Loucy (cell line): Measurements from ENCODE around the gene DDX24.

Experiments used
- H2AFZ ChIP-seq: fragments of 200-600 bp; sonication (generic); 2 replicates; pipeline ENCODE4 v1.6.0; 2016; ENCODE audit warnings: antibody characterized with exemption, mild to moderate bottlenecking, low read length, moderate library complexity
- H3F3A ChIP-seq: fragments of 200-600 bp; 2 replicates; pipeline ENCODE4 v1.6.0; 2016; ENCODE audit warnings: antibody characterized with exemption, low read depth, mild to moderate bottlenecking
- H3K27me3 ChIP-seq: fragments of 200-600 bp; sonication (generic); 2 replicates; pipeline ENCODE4 v1.6.1; 2014; ENCODE audit warnings: low read length, mild to moderate bottlenecking; ENCODE audit not compliant: insufficient read depth, poor library complexity, severe bottlenecking
- H3K36me3 ChIP-seq: fragments of 200-600 bp; sonication (generic); 2 replicates; pipeline ENCODE4 v1.6.1; 2016; ENCODE audit warnings: low read length; ENCODE audit not compliant: insufficient read depth
- H3K4me1 ChIP-seq: fragments of 200-600 bp; sonication (generic); 2 replicates; pipeline ENCODE4 v1.5.1; 2014; ENCODE audit warnings: low read length, mild to moderate bottlenecking; ENCODE audit not compliant: insufficient read depth, poor library complexity, severe bottlenecking
- H3K4me2 ChIP-seq: fragments of 200-600 bp; sonication (generic); 2 replicates; pipeline ENCODE4 v1.6.0; 2014; ENCODE audit warnings: antibody characterized with exemption, low read length, low read depth, mild to moderate bottlenecking; ENCODE audit not compliant: poor library complexity, severe bottlenecking
- H3K4me3 ChIP-seq: fragments of 200-600 bp; sonication (generic); 2 replicates; pipeline ENCODE4 v1.5.1; 2014; ENCODE audit warnings: low read length, mild to moderate bottlenecking, mixed read lengths; ENCODE audit not compliant: poor library complexity, severe bottlenecking
- H3K79me2 ChIP-seq: fragments of 200-600 bp; sonication (generic); 2 replicates; pipeline ENCODE4 v1.6.1; 2014; ENCODE audit warnings: low read length; ENCODE audit not compliant: insufficient read depth
- H3K9ac ChIP-seq: fragments of 200-600 bp; sonication (generic); 2 replicates; pipeline ENCODE4 v1.6.0; 2014; ENCODE audit warnings: mild to moderate bottlenecking, low read depth, low read length, moderate library complexity; ENCODE audit not compliant: poor library complexity, severe bottlenecking
- H3K9me2 ChIP-seq: fragments of 200-600 bp; sonication (generic); replicated peaks from 2 replicates; pipeline ENCODE4 v1.6.1; 2016; ENCODE audit warnings: low read depth, low read length, mixed read lengths
- H3K9me3 ChIP-seq: fragments of 200-600 bp; sonication (generic); 2 replicates; pipeline ENCODE4 v1.6.1; 2014; ENCODE audit warnings: mild to moderate bottlenecking, antibody characterized with exemption, low read length, low read depth; ENCODE audit not compliant: insufficient read depth
- H4K20me1 ChIP-seq: fragments of 200-600 bp; sonication (generic); 2 replicates; pipeline ENCODE4 v1.6.0; 2014; ENCODE audit warnings: antibody characterized with exemption, low read length, mild to moderate bottlenecking; ENCODE audit not compliant: insufficient read depth, poor library complexity, severe bottlenecking
- EZH2phosphoT487 ChIP-seq: fragments of 200-600 bp; IDR thresholded peaks from 2 replicates; pipeline ENCODE4 v1.6.1; 2018; ENCODE audit warnings: antibody characterized with exemption, mild to moderate bottlenecking, moderate library complexity, borderline replicate concordance
- TF ChIP-seq, protein P1 (sequence below): fragments of 200-600 bp; sonication (generic); conservative IDR thresholded peaks from 2 replicates; pipeline ENCODE4 v1.5.1; 2014; ENCODE audit warnings: mild to moderate bottlenecking, antibody characterized with exemption, low read length

DDX24 gene

DNA sequence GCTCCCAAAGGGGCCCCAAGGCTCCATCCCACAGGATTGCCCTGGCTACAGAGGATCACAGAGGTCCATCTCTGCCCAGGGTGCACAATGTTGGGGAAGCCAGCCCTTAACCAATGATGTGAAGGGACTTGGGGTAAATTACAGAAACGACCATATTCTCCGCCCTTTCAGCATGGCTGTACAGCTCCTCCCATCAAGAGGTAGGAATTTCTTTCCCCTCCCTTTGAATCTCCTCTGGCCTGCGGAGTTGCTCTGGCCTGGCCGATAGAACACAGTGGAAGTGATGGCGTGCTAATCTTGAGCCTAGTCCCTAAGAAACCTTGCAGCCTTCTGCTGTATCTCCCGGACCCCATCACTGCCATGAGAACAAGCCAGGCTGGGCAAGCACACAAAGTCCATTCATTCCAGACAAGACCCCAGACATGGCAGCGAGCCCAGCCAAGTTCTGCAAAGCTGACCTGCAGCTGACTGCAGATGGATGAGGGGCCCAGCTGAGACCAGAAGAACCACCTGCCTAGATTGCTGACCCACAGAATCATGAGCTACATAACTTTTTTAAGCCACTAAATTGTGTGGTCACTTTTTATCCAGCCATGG, 22.6 kb upstream of the DDX24 start:
- H3K27me3 ChIP-seq = no peaks in the 10 kb centered on the region
- no peaks in the 10 kb centered on the region for H3K4me1 ChIP-seq
- H3K9ac ChIP-seq = no peak overlapping the region
- H4K20me1 ChIP-seq = no peaks in the 10 kb centered on the region
- no peaks in the 10 kb centered on the region for H3K79me2 ChIP-seq
- no peaks in the 10 kb centered on the region for H3K9me2 ChIP-seq
- no peaks in the 10 kb centered on the region for H3F3A ChIP-seq
- no peaks in the 10 kb centered on the region for H3K9me3 ChIP-seq
- H3K4me2 ChIP-seq = no peak overlapping the region
- no peaks in the 10 kb centered on the region for H3K36me3 ChIP-seq
- TF ChIP-seq EZH2phosphoT487 = no peak
- TF ChIP-seq, protein P1, sequence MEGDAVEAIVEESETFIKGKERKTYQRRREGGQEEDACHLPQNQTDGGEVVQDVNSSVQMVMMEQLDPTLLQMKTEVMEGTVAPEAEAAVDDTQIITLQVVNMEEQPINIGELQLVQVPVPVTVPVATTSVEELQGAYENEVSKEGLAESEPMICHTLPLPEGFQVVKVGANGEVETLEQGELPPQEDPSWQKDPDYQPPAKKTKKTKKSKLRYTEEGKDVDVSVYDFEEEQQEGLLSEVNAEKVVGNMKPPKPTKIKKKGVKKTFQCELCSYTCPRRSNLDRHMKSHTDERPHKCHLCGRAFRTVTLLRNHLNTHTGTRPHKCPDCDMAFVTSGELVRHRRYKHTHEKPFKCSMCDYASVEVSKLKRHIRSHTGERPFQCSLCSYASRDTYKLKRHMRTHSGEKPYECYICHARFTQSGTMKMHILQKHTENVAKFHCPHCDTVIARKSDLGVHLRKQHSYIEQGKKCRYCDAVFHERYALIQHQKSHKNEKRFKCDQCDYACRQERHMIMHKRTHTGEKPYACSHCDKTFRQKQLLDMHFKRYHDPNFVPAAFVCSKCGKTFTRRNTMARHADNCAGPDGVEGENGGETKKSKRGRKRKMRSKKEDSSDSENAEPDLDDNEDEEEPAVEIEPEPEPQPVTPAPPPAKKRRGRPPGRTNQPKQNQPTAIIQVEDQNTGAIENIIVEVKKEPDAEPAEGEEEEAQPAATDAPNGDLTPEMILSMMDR = no peak
- H2AFZ ChIP-seq = no peak overlapping the region
- H3K4me3 ChIP-seq = no peak overlapping the region

DNA sequence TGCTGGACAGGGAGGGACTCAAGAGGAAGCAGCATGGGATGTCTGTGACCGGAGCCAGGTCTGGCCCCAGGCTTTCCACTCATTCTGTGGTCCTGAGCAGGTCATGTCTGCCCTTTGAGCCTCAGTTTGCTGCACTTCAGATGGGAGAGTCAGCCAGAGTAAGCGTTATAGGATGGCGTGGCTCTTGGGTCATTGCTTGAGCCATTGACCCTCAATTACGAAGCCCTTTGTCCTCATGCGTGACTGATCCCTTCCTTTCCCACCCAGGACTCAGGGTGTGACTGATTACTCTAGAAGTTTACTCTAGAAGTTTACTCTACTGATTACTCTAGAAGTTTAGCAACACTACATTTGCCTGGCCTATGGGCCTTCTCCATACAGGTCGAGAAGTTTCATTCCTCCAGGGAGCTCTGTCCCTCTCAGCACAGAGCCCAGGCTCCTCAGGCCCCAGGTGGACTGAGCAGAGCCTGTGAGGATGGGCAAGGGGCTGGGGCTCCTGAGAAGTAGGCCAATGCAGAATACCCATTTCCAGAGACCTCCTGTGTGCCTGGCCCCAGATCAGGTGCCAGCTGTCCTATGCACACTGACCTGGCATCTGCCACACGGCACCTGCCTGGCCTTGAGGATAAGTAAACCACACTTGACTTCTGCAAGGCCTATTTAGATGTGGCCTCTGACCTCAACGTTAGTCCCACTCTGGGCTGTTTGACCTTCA, 21.9 kb upstream of the DDX24 start:
- Histone ChIP-seq H3K9me2 (no peaks in the 10 kb centered on the region), H3K36me3 (no peaks in the 10 kb centered on the region), H3F3A (no peaks in the 10 kb centered on the region), H3K4me2 (no peak overlapping the region), H3K4me3 (no peak overlapping the region), H3K79me2 (no peaks in the 10 kb centered on the region), H3K9me3 (no peaks in the 10 kb centered on the region), H3K9ac (no peak overlapping the region), H4K20me1 (no peaks in the 10 kb centered on the region), H3K27me3 (no peaks in the 10 kb centered on the region), H2AFZ (no peak overlapping the region), H3K4me1 (no peaks in the 10 kb centered on the region)
- TF ChIP-seq EZH2phosphoT487 = no peak
- TF ChIP-seq, protein P1 = no peak

DNA sequence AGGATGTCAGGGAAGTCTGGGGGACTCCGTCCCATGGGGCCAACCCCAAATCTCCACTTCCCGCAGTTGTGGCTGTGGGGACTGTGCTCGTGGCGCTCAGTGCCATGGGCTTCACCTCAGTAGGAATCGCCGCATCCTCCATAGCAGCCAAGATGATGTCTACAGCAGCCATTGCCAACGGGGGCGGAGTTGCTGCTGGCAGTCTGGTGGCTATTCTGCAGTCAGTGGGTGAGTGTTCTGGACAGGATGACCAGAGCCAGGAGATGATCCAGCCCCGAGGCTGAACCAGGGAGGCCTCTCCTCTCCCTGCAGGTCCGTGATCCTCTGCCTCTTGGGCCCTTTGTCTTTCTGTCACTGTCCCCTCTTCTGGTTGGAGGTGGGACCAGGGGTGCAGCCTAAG, 20.7 kb upstream of the DDX24 start:
- no peaks in the 10 kb centered on the region for H3K9me3 ChIP-seq
- H3K27me3 ChIP-seq = no peaks in the 10 kb centered on the region
- H2AFZ ChIP-seq = no peak overlapping the region
- H3K36me3 ChIP-seq = no peaks in the 10 kb centered on the region
- H3K4me1 ChIP-seq = no peaks in the 10 kb centered on the region
- no peak overlapping the region for H3K4me3 ChIP-seq
- H3F3A ChIP-seq = no peaks in the 10 kb centered on the region
- no peak overlapping the region for H3K9ac ChIP-seq
- H3K79me2 ChIP-seq = no peaks in the 10 kb centered on the region
- H3K9me2 ChIP-seq = no peaks in the 10 kb centered on the region
- no peak overlapping the region for H3K4me2 ChIP-seq
- TF ChIP-seq, protein P1 = no peak
- no peak for TF ChIP-seq EZH2phosphoT487
- H4K20me1 ChIP-seq = no peaks in the 10 kb centered on the region
